ENCODE measurements around the gene GNAI2. TPM values are rescaled to one million over a fixed set of nuclear protein-coding genes. Genes with fewer than 3 reads are reported as not detected.

Gene GNAI2
- total RNA-seq, 1 experiment from 2014 or later = 62.0 TPM

GRCh38 chr3:50211930-50212329 is 24.1 kb upstream of the GNAI2 start:
- no TSS peak for BruUV-seq (replicated peaks)
- Mint-ChIP-seq H3K4me3 (ENCODE audit: unreplicated experiment) (no peak overlapping the region), H3K9me3 (ENCODE audit: unreplicated experiment) (no peaks in the 10 kb centered on the region), H3K27ac (ENCODE audit: unreplicated experiment) (no peak overlapping the region), H3K4me1 (ENCODE audit: low read depth, unreplicated experiment) (peaks cover 12% of the 10 kb centered on the region), H3K36me3 (ENCODE audit: insufficient read depth, unreplicated experiment) (peaks cover 4% of the 10 kb centered on the region), H3K27me3 (ENCODE audit: insufficient read depth, unreplicated experiment) (no peaks in the 10 kb centered on the region)
- TF ChIP-seq CTCF (IDR thresholded peaks at IDR 0.05; ENCODE audit: insufficient read depth in 1 of 2, low read depth in 1 of 2, low read length in 1 of 2, severe bottlenecking in 1 of 2, unreplicated experiment in 1 of 2) = no peak
- Histone ChIP-seq H3K4me1 (peaks cover 22% of the 10 kb centered on the region), H3K4me3 (ENCODE audit: low read depth, low read length) (no peak overlapping the region), H3K27me3 (replicated peaks; ENCODE audit: control insufficient read depth, insufficient read depth, low read length) (no peaks in the 10 kb centered on the region), H3K9me3 (no peaks in the 10 kb centered on the region), H3K36me3 (ENCODE audit: control insufficient read depth, insufficient read depth, low read length) (no peaks in the 10 kb centered on the region; the same call in 1 of the 2 replicates)
- ChIA-PET CTCF (interaction anchor here (1.1 to 2.6 kb wide), 6 partner anchors 9 to 48 kb away, joined by 3 to 23 read pairs (median 8); no protein-coding TSS in a partner anchor), POLR2A (no interaction called here)
- intact Hi-C loops (cut with micrococcal nuclease; ENCODE audit: unreplicated experiment) = loop anchor here (2.0 kb wide), 1 partner anchor 17 kb away; no protein-coding TSS in a partner anchor
- DNase-seq = no peak

GRCh38 chr3:50212502-50212901 is 23.5 kb upstream of the GNAI2 start:
- POLR2A ChIA-PET = no interaction called here
- Mint-ChIP-seq H3K4me3 (ENCODE audit: unreplicated experiment) (no peak overlapping the region), H3K27me3 (ENCODE audit: insufficient read depth, unreplicated experiment) (no peaks in the 10 kb centered on the region), H3K36me3 (ENCODE audit: insufficient read depth, unreplicated experiment) (peaks cover 6% of the 10 kb centered on the region), H3K9me3 (ENCODE audit: unreplicated experiment) (no peaks in the 10 kb centered on the region), H3K4me1 (ENCODE audit: low read depth, unreplicated experiment) (peaks cover 12% of the 10 kb centered on the region), H3K27ac (ENCODE audit: unreplicated experiment) (no peak overlapping the region)
- CTCF ChIA-PET = interaction anchor here (1.1 to 2.6 kb wide), 5 partner anchors 9 to 17 kb away, joined by 3 to 23 read pairs (median 11); no protein-coding TSS in a partner anchor
- Histone ChIP-seq H3K4me1 (peaks cover 22% of the 10 kb centered on the region), H3K4me3 (ENCODE audit: low read depth, low read length) (no peak overlapping the region), H3K36me3 (ENCODE audit: control insufficient read depth, insufficient read depth, low read length) (no peaks in the 10 kb centered on the region; the same call in 1 of the 2 replicates), H3K9me3 (no peaks in the 10 kb centered on the region), H3K27me3 (replicated peaks; ENCODE audit: control insufficient read depth, insufficient read depth, low read length) (no peaks in the 10 kb centered on the region)
- BruUV-seq (replicated peaks) = no TSS peak
- intact Hi-C loops (cut with micrococcal nuclease; ENCODE audit: unreplicated experiment) = no loop called here
- no peak for DNase-seq
- peak in 1 of 2 experiments; percentile 26 for TF ChIP-seq CTCF (IDR thresholded peaks at IDR 0.05; ENCODE audit: insufficient read depth in 1 of 2, low read depth in 1 of 2, low read length in 1 of 2, severe bottlenecking in 1 of 2, unreplicated experiment in 1 of 2)

GRCh38 chr3:50212971-50213370 is 23.0 kb upstream of the GNAI2 start:
- POLR2A ChIA-PET = no interaction called here
- no peaks in the 10 kb centered on the region for H3K9me3 ChIP-seq
- CTCF ChIA-PET = interaction anchor here (1.7 kb wide), 1 partner anchor 10 kb away, joined by 6 read pairs; no protein-coding TSS in a partner anchor
- H3K27me3 Mint-ChIP-seq (ENCODE audit: insufficient read depth, unreplicated experiment) = no peaks in the 10 kb centered on the region
- H3K9me3 Mint-ChIP-seq (ENCODE audit: unreplicated experiment) = no peaks in the 10 kb centered on the region
- peaks cover 12% of the 10 kb centered on the region for H3K4me1 Mint-ChIP-seq (ENCODE audit: low read depth, unreplicated experiment)
- no TSS peak for BruUV-seq (replicated peaks)
- no peak overlapping the region for H3K4me3 ChIP-seq (ENCODE audit: low read depth, low read length)
- H3K4me1 ChIP-seq = peaks cover 22% of the 10 kb centered on the region
- peaks cover 1% of the 10 kb centered on the region; the same call in 1 of the 2 replicates for H3K36me3 ChIP-seq (ENCODE audit: control insufficient read depth, insufficient read depth, low read length)
- no peak for DNase-seq
- no peaks in the 10 kb centered on the region for H3K27me3 ChIP-seq (replicated peaks; ENCODE audit: control insufficient read depth, insufficient read depth, low read length)
- intact Hi-C loops (cut with micrococcal nuclease; ENCODE audit: unreplicated experiment) = no loop called here
- H3K36me3 Mint-ChIP-seq (ENCODE audit: insufficient read depth, unreplicated experiment) = peaks cover 9% of the 10 kb centered on the region
- no peak overlapping the region for H3K4me3 Mint-ChIP-seq (ENCODE audit: unreplicated experiment)
- no peak for TF ChIP-seq CTCF (IDR thresholded peaks at IDR 0.05; ENCODE audit: insufficient read depth in 1 of 2, low read depth in 1 of 2, low read length in 1 of 2, severe bottlenecking in 1 of 2, unreplicated experiment in 1 of 2)
- no peak overlapping the region for H3K27ac Mint-ChIP-seq (ENCODE audit: unreplicated experiment)
